Raji (cell line): ENCODE data around the gene LACTBL1.

Source experiments
- POLR2A ChIP-seq: IDR thresholded peaks from 2 replicates; pipeline ENCODE4 v1.6.1; 2011; ENCODE audit warnings: low read depth, low read length, control low read depth; ENCODE audit not compliant: insufficient read depth

LACTBL1 gene

GRCh38 chr1:22976461-22977243 is 4.0 kb upstream of the LACTBL1 start:
- no peak for TF ChIP-seq POLR2A

GRCh38 chr1:22976127-22976460 is 3.4 kb upstream of the LACTBL1 start:
- no peak for TF ChIP-seq POLR2A

GRCh38 chr1:22975694-22976093 is 3.0 kb upstream of the LACTBL1 start:
- TF ChIP-seq POLR2A: no peak

- no peak for TF ChIP-seq POLR2A
Measured at GRCh38 chr1:22971611-22972405, 858 bp downstream of the LACTBL1 start.

GRCh38 chr1:22971161-22971560 is 1.5 kb downstream of the LACTBL1 start:
- TF ChIP-seq POLR2A: no peak

GRCh38 chr1:22970096-22970495 is 2.6 kb downstream of the LACTBL1 start:
- TF ChIP-seq POLR2A: no peak

- no peak for TF ChIP-seq POLR2A
Measured at GRCh38 chr1:22969304-22969709, 3.4 kb downstream of the LACTBL1 start.

GRCh38 chr1:22967833-22968232 is 4.8 kb downstream of the LACTBL1 start:
- no peak for TF ChIP-seq POLR2A

- no peak for TF ChIP-seq POLR2A
Measured at GRCh38 chr1:22966309-22966708, 6.4 kb downstream of the LACTBL1 start.

- TF ChIP-seq POLR2A: no peak
Measured at GRCh38 chr1:22963044-22963677, 9.5 kb downstream of the LACTBL1 start.

GRCh38 chr1:22962558-22962957 is 10.1 kb downstream of the LACTBL1 start:
- TF ChIP-seq POLR2A: no peak

- TF ChIP-seq POLR2A: no peak
Measured at GRCh38 chr1:22959545-22960360, 12.9 kb downstream of the LACTBL1 start.

- TF ChIP-seq POLR2A: no peak
Measured at GRCh38 chr1:22958556-22958955, 14.1 kb downstream of the LACTBL1 start.

GRCh38 chr1:22957066-22957465 is 15.6 kb downstream of the LACTBL1 start:
- TF ChIP-seq POLR2A: no peak

- no peak for TF ChIP-seq POLR2A
Measured at GRCh38 chr1:22955146-22955545, 17.5 kb downstream of the LACTBL1 start.
